NT2/D1 (cell line): Measurements from ENCODE around the gene FRAS1.

Experiments used
- SUZ12 ChIP-seq: IDR thresholded peaks from 2 replicates; pipeline ENCODE4 v1.6.1; 2011; ENCODE audit not compliant: insufficient read length, insufficient read depth; ENCODE audit errors: extremely low read depth
- YY1 ChIP-seq: IDR thresholded peaks from 2 replicates; pipeline ENCODE4 v1.6.1; 2011; ENCODE audit not compliant: insufficient read length, insufficient read depth
- ZNF274 ChIP-seq: IDR thresholded peaks from 2 replicates; pipeline ENCODE4 v1.6.1; 2011; ENCODE audit warnings: mild to moderate bottlenecking, low read depth, low read length

- TF ChIP-seq SUZ12 = no peak
- no peak for TF ChIP-seq YY1
- no peak for TF ChIP-seq ZNF274
Measured at GRCh38 chr4:78323439-78323838, 266.3 kb downstream of the FRAS1 start.
